Activated naive CD4-positive, alpha-beta T cell treated with anti-CD3 and anti-CD28 coated beads, Interleukin-2, amount 50 U/mL, for 72 hours (primary cell): ENCODE measurements around the gene NUDT1. TPM values are rescaled to one million over a fixed set of nuclear protein-coding genes. Genes with fewer than 3 reads are reported as not detected.

Experiments
- ATAC-seq, 2 donors: fragments of 150-1000 bp; cut with Tn5 transposase; 2 replicates each; pipeline ENCODE4 v1.10.0; 2021; ENCODE audit warnings: mild to moderate bottlenecking in 2 of 2, moderate library complexity in 2 of 2
- DNase-seq, 2 donors: peaks; one replicate each; pipeline ENCODE4 v3.0.0; 2021 to 2022; ENCODE audit warnings: low spot score in 2 of 2
- H3K27ac Mint-ChIP-seq, 2 donors: one replicate each; pipeline ENCODE4 v1.8.0; 2022; ENCODE audit warnings: mild to moderate bottlenecking in 2 of 2, mixed read lengths in 2 of 2
- H3K36me3 Mint-ChIP-seq, 2 donors: one replicate each; pipeline ENCODE4 v1.8.0; 2022; ENCODE audit warnings: mixed read lengths in 2 of 2
- H3K9me3 Mint-ChIP-seq, 2 donors: one replicate each; pipeline ENCODE4 v1.8.0; 2022; ENCODE audit warnings: mixed read lengths in 2 of 2
- total RNA-seq, 2 donors: library from RNA; stranded (reverse); gene quantifications; one replicate each; pipeline ENCODE4 v1.2.3, GENCODE V29; 2022

The NUDT1 gene
- total RNA-seq, 2 donors from 2014 or later, result 79.8 to 95.3 TPM

DNA sequence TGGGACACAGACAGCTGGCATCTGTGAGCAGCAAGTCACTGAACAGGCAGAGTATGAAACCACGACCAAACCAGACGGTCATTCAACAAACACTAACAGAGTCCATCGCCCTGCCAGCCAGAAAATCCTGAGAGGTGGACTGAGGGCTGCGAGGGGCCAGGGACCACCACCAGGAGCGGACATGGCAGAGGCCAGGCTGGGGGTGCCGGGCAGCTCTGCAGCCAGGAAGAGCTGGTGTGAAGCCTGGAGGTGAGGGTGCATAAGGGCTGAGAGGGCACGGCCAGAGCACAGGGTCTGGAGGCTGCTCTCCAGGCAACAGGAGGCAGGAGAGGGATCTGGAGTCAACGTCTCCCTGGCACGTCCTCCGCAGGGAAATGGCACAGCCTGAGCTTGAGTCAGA, 24.8 kb upstream of the NUDT1 start:
- DNase-seq (no peak), ATAC-seq (no peak)
- Mint-ChIP-seq H3K36me3 (peaks cover 19 to 21% of the 10 kb centered on the region in 2 donors), H3K27ac (no peak overlapping the region), H3K9me3 (no peaks in the 10 kb centered on the region)

DNA sequence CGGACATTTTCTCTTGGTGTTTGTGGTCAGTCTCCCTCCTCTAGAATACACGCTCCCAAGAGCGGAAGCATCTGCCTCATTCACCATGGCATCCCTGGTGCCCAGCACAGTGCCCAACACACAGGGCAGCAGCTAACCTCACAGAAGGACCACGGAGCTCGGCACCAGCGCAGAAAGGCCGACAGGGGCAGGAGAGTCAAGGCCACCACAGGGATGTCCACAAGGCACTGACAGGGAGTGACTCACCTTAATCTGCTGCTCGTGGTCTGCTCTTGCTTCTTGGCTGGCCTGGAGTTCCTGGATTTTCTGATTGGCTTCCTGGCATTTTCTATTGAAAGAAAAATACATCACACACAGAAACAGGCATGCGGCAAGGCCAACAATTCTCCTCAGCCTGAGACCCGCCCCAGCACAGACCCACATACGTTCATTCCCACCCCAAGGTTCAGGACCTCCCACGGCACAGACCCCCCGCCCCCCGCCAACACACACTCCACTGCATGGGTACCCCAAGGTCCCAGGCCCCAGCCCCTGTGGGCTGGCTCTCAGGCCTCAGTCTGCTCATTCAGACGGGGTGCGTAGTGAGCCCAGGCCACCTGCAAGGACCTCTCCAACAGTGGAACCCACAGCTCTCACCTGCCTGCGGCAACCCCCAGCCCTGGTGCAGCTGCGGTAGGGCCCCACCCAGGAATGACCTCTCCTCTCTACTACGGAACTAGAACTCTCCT, 24.1 kb upstream of the NUDT1 start:
- H3K36me3 Mint-ChIP-seq, result peaks cover 14 to 16% of the 10 kb centered on the region in 2 donors
- DNase-seq (no peak), ATAC-seq (no peak)

GRCh38 chr7:2218444-2218785, 23.6 kb upstream of the NUDT1 start:
- ATAC-seq, result no peak
- DNase-seq, result no peak
- Mint-ChIP-seq H3K9me3 (no peaks in the 10 kb centered on the region), H3K27ac (no peak overlapping the region), H3K36me3 (peaks cover 13% of the 10 kb centered on the region in 2 donors)

More for the DNA sequence above, 24.1 kb upstream of the NUDT1 start:
- H3K27ac Mint-ChIP-seq, result no peak overlapping the region
- H3K9me3 Mint-ChIP-seq, result no peaks in the 10 kb centered on the region

DNA sequence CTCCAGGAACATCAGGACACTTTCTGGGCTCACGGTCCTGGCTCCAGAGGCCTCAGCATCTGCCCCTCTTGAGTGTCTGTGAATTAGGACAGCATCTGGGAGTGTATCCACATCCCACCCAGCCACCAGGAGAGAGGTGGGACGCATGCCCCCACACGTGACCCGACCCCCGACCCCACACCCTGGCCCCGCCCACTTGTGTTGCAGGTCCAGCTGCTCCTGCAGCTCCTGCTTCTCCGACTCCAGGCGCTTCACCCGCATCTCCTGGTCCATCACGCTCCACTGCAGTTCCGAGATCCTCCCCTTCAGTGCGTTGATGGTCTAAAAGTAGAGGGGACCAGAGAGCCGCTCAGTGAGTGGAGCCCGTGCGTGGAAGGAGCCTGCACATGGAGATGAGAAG, 22.9 kb upstream of the NUDT1 start:
- Mint-ChIP-seq H3K9me3 (no peaks in the 10 kb centered on the region), H3K27ac (no peak overlapping the region), H3K36me3 (peaks cover 8 to 9% of the 10 kb centered on the region in 2 donors)
- ATAC-seq (no peak), DNase-seq (no peak)

DNA sequence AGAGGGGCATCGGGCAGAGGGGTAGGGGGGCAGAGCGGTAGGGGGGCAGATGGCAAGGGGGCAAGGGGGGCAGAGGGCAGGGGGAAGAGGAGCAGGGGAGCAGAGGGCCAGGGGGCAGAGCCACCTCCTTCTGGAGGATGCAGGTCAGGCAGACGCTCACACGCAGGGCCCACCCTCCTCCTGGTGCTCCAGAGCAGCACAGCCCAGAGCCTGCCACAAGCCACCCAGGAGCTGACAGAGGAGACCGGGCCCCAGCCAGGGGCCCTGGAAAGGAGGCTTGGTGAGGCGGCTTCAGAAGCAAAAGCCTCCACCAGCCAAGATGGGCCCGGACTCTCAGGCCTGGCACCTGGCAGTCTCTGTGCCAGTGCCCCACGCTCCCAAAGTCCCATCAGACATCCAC, 22.4 kb upstream of the NUDT1 start:
- H3K27ac Mint-ChIP-seq, result no peak overlapping the region
- DNase-seq, result no peak
- no peaks in the 10 kb centered on the region for H3K9me3 Mint-ChIP-seq
- H3K36me3 Mint-ChIP-seq, result peaks cover 7 to 8% of the 10 kb centered on the region in 2 donors
- ATAC-seq, result no peak

DNA sequence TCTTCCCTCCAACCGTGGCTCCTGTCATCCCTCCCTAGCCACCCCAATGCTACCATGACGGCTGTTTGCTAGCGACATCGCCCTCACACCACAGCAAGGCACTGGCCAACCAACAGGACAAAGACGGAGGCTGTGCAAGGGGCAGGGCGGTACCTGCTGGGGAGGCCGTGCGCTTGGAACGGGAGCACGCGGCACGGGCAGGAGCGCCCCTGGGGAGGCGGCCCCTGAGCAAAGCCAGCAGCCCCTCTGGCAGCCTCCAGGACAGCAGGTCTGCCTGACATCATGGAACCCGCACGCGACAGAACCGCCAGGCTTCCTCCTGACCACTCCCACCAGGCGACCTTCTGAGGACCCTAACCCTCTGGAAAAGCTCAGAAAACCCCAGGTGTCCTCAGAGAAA, 22.0 kb upstream of the NUDT1 start:
- Mint-ChIP-seq H3K27ac (no peak overlapping the region), H3K9me3 (no peaks in the 10 kb centered on the region)
- no peak for ATAC-seq

GRCh38 chr7:2220506-2220905, 21.5 kb upstream of the NUDT1 start:
- Mint-ChIP-seq H3K9me3 (no peaks in the 10 kb centered on the region), H3K27ac (no peak overlapping the region), H3K36me3 (peaks cover 6 to 7% of the 10 kb centered on the region in 2 donors)
- ATAC-seq (no peak), DNase-seq (no peak)

More for the DNA sequence above, 22.0 kb upstream of the NUDT1 start:
- H3K36me3 Mint-ChIP-seq, result peaks cover 7 to 8% of the 10 kb centered on the region in 2 donors
- DNase-seq, result no peak

GRCh38 chr7:2220954-2221353, 21.1 kb upstream of the NUDT1 start:
- DNase-seq, result no peak
- no peak overlapping the region for H3K27ac Mint-ChIP-seq
- H3K9me3 Mint-ChIP-seq, result no peaks in the 10 kb centered on the region
- ATAC-seq, result no peak
- peaks cover 1 to 3% of the 10 kb centered on the region in 2 donors for H3K36me3 Mint-ChIP-seq

DNA sequence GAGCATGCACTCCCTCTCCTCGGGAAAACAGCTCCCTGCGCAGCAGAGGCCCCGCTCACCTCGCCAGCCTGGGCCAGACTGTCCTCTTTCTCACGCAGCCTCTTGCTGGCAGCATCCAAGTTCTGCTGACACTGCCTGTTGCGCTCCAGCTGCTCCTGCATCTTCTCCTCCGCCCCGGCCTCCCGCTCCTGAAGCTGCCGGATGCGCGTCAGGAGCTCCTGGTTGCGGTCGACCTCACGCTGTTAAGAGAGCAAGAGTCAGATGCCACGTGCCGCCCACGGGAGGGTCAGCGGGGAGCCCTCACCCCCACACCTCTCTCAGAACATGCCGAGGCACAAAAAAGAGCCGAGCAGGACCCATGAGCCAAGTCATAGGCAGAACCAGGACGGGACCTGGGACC, 19.5 kb upstream of the NUDT1 start:
- no peaks in the 10 kb centered on the region for H3K9me3 Mint-ChIP-seq
- peaks cover 0 to under 1% of the 10 kb centered on the region in 2 donors for H3K36me3 Mint-ChIP-seq
- DNase-seq (no peak), ATAC-seq (no peak)
- H3K27ac Mint-ChIP-seq, result no peak overlapping the region

GRCh38 chr7:2223321-2223720, 18.7 kb upstream of the NUDT1 start:
- peaks cover 0 to 7% of the 10 kb centered on the region in 2 donors for H3K36me3 Mint-ChIP-seq

DNA sequence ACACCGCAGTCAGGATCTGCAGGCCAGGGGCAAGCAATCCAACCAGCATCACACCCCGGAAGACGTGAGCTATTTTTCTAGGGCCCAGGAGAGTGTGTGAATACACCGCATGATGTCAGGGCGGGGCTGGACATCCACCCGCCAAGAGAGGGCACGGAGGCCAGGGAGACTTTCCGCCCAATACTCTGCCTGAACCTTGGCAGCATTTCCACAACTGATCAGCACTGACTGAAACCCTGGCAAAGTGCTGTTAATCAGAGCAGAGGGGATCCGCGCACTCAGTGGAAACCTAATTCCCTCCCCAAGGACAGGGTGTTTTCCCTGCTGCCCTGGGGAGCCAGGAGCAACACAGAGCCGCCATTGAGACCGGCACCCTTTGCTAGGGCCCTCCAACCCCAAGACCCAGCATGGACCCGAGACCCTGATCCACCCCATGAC, 17.5 kb upstream of the NUDT1 start:
- no peaks in the 10 kb centered on the region for H3K9me3 Mint-ChIP-seq
- peaks cover 0 to 7% of the 10 kb centered on the region in 2 donors for H3K36me3 Mint-ChIP-seq
- ATAC-seq, result no peak
- peak overlapping the region in 1 of 2 donors; percentile 78 for H3K27ac Mint-ChIP-seq
- DNase-seq, result no peak

More at GRCh38 chr7:2223321-2223720, 18.7 kb upstream of the NUDT1 start:
- ATAC-seq (no peak), DNase-seq (no peak)
- Mint-ChIP-seq H3K9me3 (no peaks in the 10 kb centered on the region), H3K27ac (no peak overlapping the region)

DNA sequence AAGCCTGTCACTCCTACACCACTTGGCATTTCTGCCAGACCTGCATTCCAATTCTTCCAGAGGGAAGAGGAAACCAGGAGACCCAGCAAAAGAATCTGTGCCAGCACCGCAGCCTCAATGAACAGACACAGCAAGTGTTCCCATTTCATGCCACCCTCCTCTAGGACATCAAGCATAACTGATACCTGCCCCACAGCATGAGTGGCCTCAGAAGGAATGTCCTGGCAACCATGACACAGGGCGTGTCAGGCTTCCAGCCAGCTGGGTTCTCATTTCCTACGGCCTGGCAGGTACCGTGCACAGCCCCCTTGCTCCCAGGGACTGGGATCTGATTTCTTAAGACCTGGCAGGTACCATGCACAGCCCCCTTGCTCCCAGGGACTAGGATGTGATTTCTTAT, 17.1 kb upstream of the NUDT1 start:
- DNase-seq (no peak), ATAC-seq (no peak)
- no peak overlapping the region for H3K27ac Mint-ChIP-seq
- peaks cover 0 to 7% of the 10 kb centered on the region in 2 donors for H3K36me3 Mint-ChIP-seq
- H3K9me3 Mint-ChIP-seq, result no peaks in the 10 kb centered on the region

- DNase-seq, result no peak
- Mint-ChIP-seq H3K9me3 (no peaks in the 10 kb centered on the region), H3K36me3 (peaks cover 0 to 7% of the 10 kb centered on the region in 2 donors), H3K27ac (peak overlapping the region in 1 of 2 donors; percentile 65)
- no peak for ATAC-seq
Measured at GRCh38 chr7:2225336-2225735, 16.7 kb upstream of the NUDT1 start.

DNA sequence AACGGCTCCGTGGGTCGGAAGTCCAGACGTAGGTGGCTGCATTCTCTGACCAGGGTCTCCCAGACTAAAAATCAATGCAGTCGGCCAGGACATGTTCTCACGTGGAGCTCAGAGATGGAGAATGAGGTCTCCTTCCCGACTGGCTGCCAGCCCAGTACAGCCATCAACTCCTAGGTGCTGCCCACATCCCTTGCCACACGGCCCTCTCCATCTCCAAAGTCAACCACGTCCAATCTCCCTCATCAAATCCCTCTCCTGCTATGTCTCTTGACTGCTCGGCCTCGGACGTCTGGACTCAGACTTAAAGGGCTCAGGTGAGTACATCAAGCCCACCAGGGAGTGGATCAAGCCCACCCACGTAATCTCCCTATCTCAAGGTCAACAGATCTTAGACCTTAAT, 16.2 kb upstream of the NUDT1 start:
- DNase-seq (no peak), ATAC-seq (no peak)
- peaks cover 0 to 7% of the 10 kb centered on the region in 2 donors for H3K36me3 Mint-ChIP-seq
- no peak overlapping the region for H3K27ac Mint-ChIP-seq
- H3K9me3 Mint-ChIP-seq, result no peaks in the 10 kb centered on the region

DNA sequence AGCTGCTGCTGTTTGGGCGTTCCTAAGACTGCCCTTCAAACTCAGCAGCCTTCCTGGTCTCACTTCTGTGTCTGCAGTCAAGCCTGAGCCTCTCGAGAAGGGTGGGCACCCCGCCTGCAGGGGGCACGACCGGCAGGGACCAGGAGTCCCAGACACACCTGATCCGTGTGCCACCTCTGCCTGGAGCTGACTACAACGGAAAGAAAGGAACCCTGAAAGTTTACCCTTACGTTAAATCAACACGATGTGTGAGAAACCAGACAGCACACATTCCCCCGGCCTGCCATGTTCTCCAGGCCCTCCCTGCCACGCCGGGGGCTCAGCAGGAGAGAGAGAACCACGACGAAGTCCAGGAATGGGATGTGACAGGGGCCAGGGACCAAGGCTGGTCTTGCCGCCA, 14.3 kb upstream of the NUDT1 start:
- no peak overlapping the region for H3K27ac Mint-ChIP-seq
- peaks cover 0 to 13% of the 10 kb centered on the region in 2 donors for H3K36me3 Mint-ChIP-seq
- H3K9me3 Mint-ChIP-seq, result no peaks in the 10 kb centered on the region
- DNase-seq, result no peak
- ATAC-seq, result no peak

DNA sequence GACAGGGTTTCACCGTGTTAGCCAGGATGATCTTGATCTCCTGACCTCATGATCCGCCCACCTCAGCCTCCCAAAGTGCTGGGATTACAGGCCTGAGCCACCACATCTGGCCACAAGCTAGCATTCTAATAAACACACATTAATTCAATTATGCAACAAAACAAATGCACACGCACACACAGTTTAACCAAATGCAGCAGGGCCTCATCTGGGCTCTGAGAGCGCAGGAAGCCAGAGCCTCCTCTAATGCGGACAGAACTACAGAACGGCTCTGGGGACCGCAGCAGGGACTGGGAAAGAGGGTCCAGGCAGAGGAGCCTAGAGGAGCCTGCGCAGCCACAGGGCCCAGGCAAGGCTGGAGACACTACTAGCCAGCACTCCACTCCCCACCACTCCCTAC, 13.1 kb upstream of the NUDT1 start:
- no peak for ATAC-seq
- no peak overlapping the region for H3K27ac Mint-ChIP-seq
- DNase-seq, result no peak
- peaks cover 0 to 13% of the 10 kb centered on the region in 2 donors for H3K36me3 Mint-ChIP-seq
- H3K9me3 Mint-ChIP-seq, result no peaks in the 10 kb centered on the region

DNA sequence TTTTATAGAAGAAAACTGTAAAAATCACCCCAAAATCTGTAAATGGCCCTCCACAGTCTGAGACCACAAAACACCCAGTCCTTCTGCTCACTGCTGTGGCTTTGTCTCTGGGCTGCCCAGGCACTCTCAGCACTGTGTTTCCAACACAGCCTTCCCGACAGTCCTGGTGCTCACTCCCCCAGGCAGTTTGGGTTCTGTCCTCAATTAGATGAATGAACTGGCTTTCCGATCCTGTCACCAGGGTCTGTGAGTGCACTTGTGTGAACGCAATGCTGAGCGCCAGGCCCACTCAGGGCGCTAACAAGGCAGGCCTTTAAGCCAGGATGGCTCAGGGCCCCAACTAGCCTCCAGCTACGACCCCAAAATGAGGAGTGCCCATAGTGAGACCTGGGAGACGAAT, 12.6 kb upstream of the NUDT1 start:
- peak overlapping the region in 1 of 2 donors; percentile 29 for H3K27ac Mint-ChIP-seq
- H3K9me3 Mint-ChIP-seq, result no peaks in the 10 kb centered on the region
- ATAC-seq (no peak), DNase-seq (no peak)
- peaks cover 0 to 13% of the 10 kb centered on the region in 2 donors for H3K36me3 Mint-ChIP-seq

- Mint-ChIP-seq H3K9me3 (no peaks in the 10 kb centered on the region), H3K27ac (peak overlapping the region in 1 of 2 donors; percentile 70), H3K36me3 (peaks cover 0 to 13% of the 10 kb centered on the region in 2 donors)
- DNase-seq, result no peak
- no peak for ATAC-seq
Measured at GRCh38 chr7:2230226-2230625, 11.8 kb upstream of the NUDT1 start.
